ENCODE measurements around the gene POPDC3. TPM values are rescaled to one million over a fixed set of nuclear protein-coding genes. Genes with fewer than 3 reads are reported as not detected.

The POPDC3 gene
- total and polyA plus RNA-seq, 2 of the 4 experiments (the other 2 are of a cell fraction) = 22.7 to 25.8 TPM

- no peaks in the 10 kb centered on the region for H3K36me3 ChIP-seq (ENCODE audit: control insufficient read depth, insufficient read depth, low read length)
- TF ChIP-seq RFX5 (IDR thresholded peaks at IDR 0.05; ENCODE audit: low read depth, low read length) = no peak
- no peak for TF ChIP-seq MAFK (IDR thresholded peaks at IDR 0.05; ENCODE audit: low read depth, low read length)
- no peak for TF ChIP-seq CEBPB (IDR thresholded peaks at IDR 0.05; ENCODE audit: low read depth, low read length)
- no peak for TF ChIP-seq ELK1 (IDR thresholded peaks at IDR 0.05; ENCODE audit: borderline replicate concordance, low read depth, low read length)
- no peak for TF ChIP-seq SMC3 (IDR thresholded peaks at IDR 0.05; ENCODE audit: low read depth, low read length)
- no peak for TF ChIP-seq MAZ (IDR thresholded peaks at IDR 0.05; ENCODE audit: borderline replicate concordance, low read depth, low read length)
- no peak for TF ChIP-seq BHLHE40 (IDR thresholded peaks at IDR 0.05; ENCODE audit: low read depth, low read length)
- no peak for TF ChIP-seq RCOR1 (IDR thresholded peaks at IDR 0.05; ENCODE audit: insufficient replicate concordance, low read length)
- TF ChIP-seq POLR2A (IDR thresholded peaks at IDR 0.05; ENCODE audit: low read depth, low read length) = no peak
- TF ChIP-seq CHD1 (IDR thresholded peaks at IDR 0.05; ENCODE audit: low read depth, low read length) = no peak
- no peak for TF ChIP-seq CTCF (conservative IDR thresholded peaks at IDR 0.05; ENCODE audit: low read depth, low read length)
- no peak for TF ChIP-seq NFE2L2 (IDR thresholded peaks at IDR 0.05; ENCODE audit: low read depth, low read length)
- no peak for TF ChIP-seq USF2 (IDR thresholded peaks at IDR 0.05; ENCODE audit: low read depth, low read length)
- no peak for TF ChIP-seq MXI1 (IDR thresholded peaks at IDR 0.05; ENCODE audit: borderline replicate concordance, low read depth, low read length)
- no peak for TF ChIP-seq RAD21 (IDR thresholded peaks at IDR 0.05; ENCODE audit: low read length)
- dilution Hi-C loops (cut with HindIII; ENCODE audit: low sequenced_read_pairs, unreplicated experiment) = no loop called here
- H2BK5ac ChIP-seq (ENCODE audit: low read depth, low read length, poor library complexity, severe bottlenecking) = no peak overlapping the region
- CTCF ChIA-PET = no interaction called here
- ATAC-seq (ENCODE audit: low read depth) (no peak), DNase-seq (no peak)
- BruUV-seq (replicated peaks) = no TSS peak
- H3K18ac ChIP-seq (ENCODE audit: low read depth, low read length) = no peak overlapping the region
- H3K27me3 ChIP-seq (ENCODE audit: control insufficient read depth, insufficient read depth, low read length) = no peaks in the 10 kb centered on the region
- peaks cover 6% of the 10 kb centered on the region for H3K4me1 ChIP-seq (ENCODE audit: control insufficient read depth, insufficient read depth, low read length)
- no peak overlapping the region for H2BK20ac ChIP-seq (ENCODE audit: low read depth, low read length)
- no peak overlapping the region for H2AFZ ChIP-seq (replicated peaks; ENCODE audit: low read length, poor library complexity)
- H3K9me1 ChIP-seq (ENCODE audit: insufficient read depth, low read length) = peaks cover 2% of the 10 kb centered on the region
- H2BK120ac ChIP-seq (ENCODE audit: low read depth, low read length) = no peak overlapping the region
- peaks cover 7 to 50% of the 10 kb centered on the region in 2 experiments; a peak in 3 of 4 replicates for H3K79me1 ChIP-seq (ENCODE audit: low read depth in 1 of 2, low read length in 2 of 2)
- no peak overlapping the region for H2AK5ac ChIP-seq (ENCODE audit: low read depth, low read length)
- no peak overlapping the region for H2BK15ac ChIP-seq (ENCODE audit: low read depth, low read length)
- H4K91ac ChIP-seq (ENCODE audit: insufficient read depth, low read depth, low read length) = no peak overlapping the region
- no peak overlapping the region for H3K4me3 ChIP-seq (ENCODE audit: insufficient read depth, low read depth, low read length)
- no peak overlapping the region for H4K5ac ChIP-seq (ENCODE audit: low read depth, low read length)
- no peak overlapping the region for H3K56ac ChIP-seq (ENCODE audit: extremely low read depth, insufficient read depth, low read length)
- in situ Hi-C loops (cut with MboI; ENCODE audit: low sequenced_read_pairs) = no loop called here
- intact Hi-C loops (cut with micrococcal nuclease) = no loop called here
- no peak overlapping the region for H4K8ac ChIP-seq (ENCODE audit: low read depth in 2 of 2, low read length in 2 of 2)
- no peaks in the 10 kb centered on the region for H4K20me1 ChIP-seq (ENCODE audit: insufficient read depth, low read length)
- POLR2A ChIA-PET (ENCODE audit: unreplicated experiment) = no interaction called here
- no peak overlapping the region for H3K4me2 ChIP-seq (ENCODE audit: low read depth, low read length)
- no peak overlapping the region for H3K9ac ChIP-seq (ENCODE audit: low read depth, low read length)
- H3K23ac ChIP-seq (ENCODE audit: low read depth, low read length) = no peak overlapping the region
- no peak overlapping the region for H3K14ac ChIP-seq (replicated peaks; ENCODE audit: low read depth, low read length)
- H2AK9ac ChIP-seq (replicated peaks; ENCODE audit: low read depth, low read length, poor library complexity) = no peak overlapping the region
- no peaks in the 10 kb centered on the region for H3K9me3 ChIP-seq (ENCODE audit: control insufficient read depth, insufficient read depth, low read length)
- H3K27ac ChIP-seq (ENCODE audit: insufficient read depth, low read length) = no peak overlapping the region
- no peak overlapping the region for H3K4ac ChIP-seq (ENCODE audit: low read depth, low read length)
These were observed 11.9 kb downstream of the POPDC3 start for GRCh38 chr6:105167914-105168313.

Data from IMR-90 (cell line).